Stimulated activated CD8-positive, alpha-beta memory T cell treated with anti-CD3 and anti-CD28 coated beads, Interleukin-4, amount 100 ng/mL, for 24 hours (primary cell): Measurements from ENCODE around the gene LRP11.
"Not testable (repeated sequence)": the region's sequence is repeated elsewhere in the genome, so short reads cannot be mapped to it uniquely, and the experiment has no call there.

Experiments
- DNase-seq: peaks from one replicate; pipeline ENCODE4 v3.0.0-alpha.2; 2020; ENCODE audit warnings: low read depth

LRP11 gene

GRCh38 chr6:149897855-149898744 is 33.9 kb upstream of the LRP11 start, which contains the start of gene RAET1E:
TSS of gene RAET1E (minus strand) at chr6:149898113. CDS start at chr6:149890901, 7,212 bp downstream.
- DNase-seq, result no peak

- DNase-seq, result no peak
These were observed 33.0 kb upstream of the LRP11 start for GRCh38 chr6:149897015-149897697.

- DNase-seq, result no peak
These were observed 32.3 kb upstream of the LRP11 start for GRCh38 chr6:149896491-149896890.

GRCh38 chr6:149895833-149896271 is 31.7 kb upstream of the LRP11 start:
- DNase-seq, result no peak

- no peak for DNase-seq
These were observed 31.0 kb upstream of the LRP11 start for GRCh38 chr6:149895048-149895590.

GRCh38 chr6:149891864-149892263 is 27.7 kb upstream of the LRP11 start:
- not testable (repeated sequence) for DNase-seq

- DNase-seq, result no peak
These were observed 27.1 kb upstream of the LRP11 start for GRCh38 chr6:149891259-149891658.

GRCh38 chr6:149890629-149891045 is 26.5 kb upstream of the LRP11 start:
- DNase-seq, result no peak

- no peak for DNase-seq
These were observed 25.2 kb upstream of the LRP11 start for GRCh38 chr6:149889326-149889725.

- no peak for DNase-seq
These were observed 24.5 kb upstream of the LRP11 start for GRCh38 chr6:149888659-149889058.

GRCh38 chr6:149888093-149888492 is 23.9 kb upstream of the LRP11 start:
- no peak for DNase-seq

GRCh38 chr6:149887343-149887742 is 23.2 kb upstream of the LRP11 start:
- DNase-seq, result no peak

GRCh38 chr6:149885888-149886287 is 21.7 kb upstream of the LRP11 start:
- no peak for DNase-seq

GRCh38 chr6:149884617-149885016 is 20.5 kb upstream of the LRP11 start:
- DNase-seq, result no peak

GRCh38 chr6:149884215-149884614 is 20.1 kb upstream of the LRP11 start:
- DNase-seq, result no peak

GRCh38 chr6:149881860-149882259 is 17.7 kb upstream of the LRP11 start:
- no peak for DNase-seq

GRCh38 chr6:149881066-149881766 is 17.1 kb upstream of the LRP11 start:
- no peak for DNase-seq

GRCh38 chr6:149877659-149878058 is 13.5 kb upstream of the LRP11 start:
- no peak for DNase-seq

GRCh38 chr6:149876241-149876933 is 12.2 kb upstream of the LRP11 start:
- no peak for DNase-seq

- DNase-seq, result no peak
These were observed 8.1 kb upstream of the LRP11 start for GRCh38 chr6:149872233-149872632.

GRCh38 chr6:149871182-149871581 is 7.0 kb upstream of the LRP11 start:
- no peak for DNase-seq
